Left lung (tissue), 10 donors: ENCODE data around the gene PDZD7. TPM values are rescaled to one million over a fixed set of nuclear protein-coding genes. Genes with fewer than 3 reads are reported as not detected.

Experiments used
- ATAC-seq: fragments of 200-7000 bp; cut with Tn5 transposase; one replicate; pipeline ENCODE4 v1.9.1; 2020; ENCODE audit warnings: moderate library complexity
- DNase-seq, 4 donors: peaks; one replicate each; pipeline ENCODE4 v3.0.0-alpha.2; 2013 to 2020
- H3K27ac ChIP-seq, 2 donors: fragments of 200-600 bp; sonication (generic) in 1 of 2; one replicate each; pipeline versions ENCODE4 v1.5.0 to v1.8.0; 2020 to 2021
- H3K27me3 ChIP-seq, 2 donors: fragments of 200-600 bp; sonication (generic) in 1 of 2; one replicate each; pipeline versions ENCODE4 v1.5.0 to v1.8.0; 2020 to 2021
- H3K36me3 ChIP-seq, 2 donors: fragments of 200-600 bp; sonication (generic) in 1 of 2; one replicate each; pipeline versions ENCODE4 v1.5.0 to v1.8.0; 2020 to 2021
- H3K4me1 ChIP-seq, 2 donors: fragments of 200-600 bp; one replicate each; pipeline ENCODE4 v1.8.0; 2021
- H3K4me3 ChIP-seq, 2 donors: fragments of 200-600 bp; sonication (generic) in 1 of 2; one replicate each; pipeline versions ENCODE4 v1.5.0 to v1.8.0; 2020 to 2021; ENCODE audit warnings: mild to moderate bottlenecking in 1 of 2
- H3K9me3 ChIP-seq, 2 donors: fragments of 200-600 bp; sonication (generic) in 1 of 2; one replicate each; pipeline versions ENCODE4 v1.5.0 to v1.8.0; 2020 to 2021
- CTCF ChIP-seq, 2 donors: fragments of 200-600 bp; sonication (generic) in 1 of 2; IDR thresholded peaks; one replicate each; pipeline versions ENCODE4 v1.5.0 to v1.8.0; 2021; ENCODE audit warnings: antibody characterized with exemption in 2 of 2
- intact Hi-C, 2 donors: fragments of 100-400 bp; cut with DNase I; formaldehyde crosslinking; loops; one replicate each; pipeline versions ENCODE4 v1.11.2 to v1.14.2; 2022
- polyA plus RNA-seq, 6 donors: library from polyadenylated mRNA; unstranded; fragments of 120-200 nt; gene quantifications; one replicate each; pipeline ENCODE4 v1.2.1, GENCODE V29; 2013; ENCODE audit not compliant: insufficient read length in 6 of 6
- total RNA-seq, 2 donors: library from RNA; stranded (reverse); fragmentation: NEBNext Ultra II Directional; extraction: Animal tissue kit (Norgen Biotek cat#: 25700); gene quantifications; one replicate each; pipeline ENCODE4 v1.2.1, GENCODE V29; 2021
- donor health status: DM: no; HTN: yes; CAD: no.
- donor health status: DM: no; HTN: no; CAD: no.

PDZD7 gene
- total and polyA plus RNA-seq, 8 donors = 0.41 to 0.96 (median 0.71) TPM

- Histone ChIP-seq H3K27me3 (no peaks in the 10 kb centered on the region), H3K4me3 (no peak overlapping the region), H3K36me3 (peaks cover 0 to 53% of the 10 kb centered on the region in 2 donors), H3K4me1 (peaks cover 14 to 16% of the 10 kb centered on the region in 2 donors), H3K27ac (no peak overlapping the region), H3K9me3 (no peaks in the 10 kb centered on the region)
- ATAC-seq (no peak), DNase-seq (no peak)
- no peak for TF ChIP-seq CTCF (IDR thresholded peaks at IDR 0.05)
- intact Hi-C loops = no loop called here
Measured at GRCh38 chr10:100982916-100983830, 47.8 kb downstream of the PDZD7 start.

DNA sequence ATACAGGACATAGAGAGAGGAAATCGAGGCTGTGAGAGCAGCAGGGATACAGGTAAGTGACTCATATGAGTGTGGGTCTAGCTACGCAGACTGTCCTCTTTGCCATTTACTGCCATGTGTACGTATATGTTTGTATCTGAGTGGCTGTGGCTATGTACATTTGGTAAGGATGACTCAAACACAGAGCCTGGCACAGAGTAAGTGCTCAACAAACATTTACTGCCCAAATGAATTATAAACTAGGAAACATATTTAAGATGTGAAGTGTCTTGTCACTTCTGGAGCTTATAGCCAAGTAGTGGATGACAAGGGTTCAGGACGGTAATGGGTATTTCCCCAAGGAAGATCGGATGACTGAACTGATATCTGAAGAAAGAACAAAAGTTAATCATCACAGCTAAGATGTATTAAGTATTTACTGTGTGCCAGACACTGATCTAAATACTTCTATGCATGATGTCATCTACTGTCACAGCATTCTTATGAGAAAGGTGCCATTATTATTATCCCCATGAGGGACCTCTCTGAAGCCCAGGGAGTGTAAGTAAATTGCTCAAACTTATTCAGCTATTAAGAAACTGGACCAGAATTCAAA, 49.7 kb downstream of the PDZD7 start:
- no peak for DNase-seq
- no peak for TF ChIP-seq CTCF (IDR thresholded peaks at IDR 0.05)
- Histone ChIP-seq H3K27ac (no peak overlapping the region), H3K9me3 (no peaks in the 10 kb centered on the region), H3K4me3 (no peak overlapping the region), H3K4me1 (peaks cover 2 to 5% of the 10 kb centered on the region in 2 donors), H3K27me3 (no peaks in the 10 kb centered on the region), H3K36me3 (peaks cover 0 to 53% of the 10 kb centered on the region in 2 donors)
- intact Hi-C loops = no loop called here
- ATAC-seq = no peak

- no peak overlapping the region for H3K4me3 ChIP-seq
- no peaks in the 10 kb centered on the region for H3K9me3 ChIP-seq
- intact Hi-C loops = no loop called here
- no peak overlapping the region for H3K27ac ChIP-seq
- DNase-seq (no peak), ATAC-seq (no peak)
- H3K27me3 ChIP-seq = no peaks in the 10 kb centered on the region
- peaks cover 0 to 53% of the 10 kb centered on the region in 2 donors for H3K36me3 ChIP-seq
- no peaks in the 10 kb centered on the region for H3K4me1 ChIP-seq
- no peak for TF ChIP-seq CTCF (IDR thresholded peaks at IDR 0.05)
Measured at GRCh38 chr10:100980711-100981110, 50.2 kb downstream of the PDZD7 start.

DNA sequence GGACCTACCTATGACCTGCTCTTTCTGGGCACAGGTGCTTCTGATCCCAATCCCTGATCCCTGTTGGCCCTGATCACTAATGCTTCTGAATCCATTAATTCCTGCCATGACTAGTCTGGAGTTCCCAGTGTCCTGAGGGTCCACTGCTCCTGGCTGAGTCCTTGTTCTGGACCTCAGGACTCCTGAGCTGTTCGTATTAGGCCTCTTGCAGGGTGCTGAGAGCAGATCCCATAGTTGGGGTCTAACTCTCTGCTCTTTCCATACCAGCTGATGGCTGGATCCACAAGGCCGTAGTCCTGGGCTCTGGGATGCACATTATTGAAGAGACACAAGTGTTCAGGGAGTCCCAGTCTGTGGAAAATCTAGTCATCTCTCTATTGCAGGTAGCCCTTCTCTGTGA, 50.6 kb downstream of the PDZD7 start:
- no peak for ATAC-seq
- DNase-seq = no peak
- H3K36me3 ChIP-seq = peaks cover 0 to 53% of the 10 kb centered on the region in 2 donors
- no peak overlapping the region for H3K4me3 ChIP-seq
- H3K27me3 ChIP-seq = no peaks in the 10 kb centered on the region
- H3K4me1 ChIP-seq = no peaks in the 10 kb centered on the region
- H3K9me3 ChIP-seq = no peaks in the 10 kb centered on the region
- intact Hi-C loops = no loop called here
- TF ChIP-seq CTCF (IDR thresholded peaks at IDR 0.05) = no peak
- H3K27ac ChIP-seq = no peak overlapping the region

- TF ChIP-seq CTCF (IDR thresholded peaks at IDR 0.05) = no peak
- Histone ChIP-seq H3K4me1 (no peaks in the 10 kb centered on the region), H3K27ac (no peak overlapping the region), H3K9me3 (no peaks in the 10 kb centered on the region), H3K4me3 (no peak overlapping the region), H3K27me3 (no peaks in the 10 kb centered on the region), H3K36me3 (peaks cover 0 to 53% of the 10 kb centered on the region in 2 donors)
- DNase-seq (no peak), ATAC-seq (no peak)
- intact Hi-C loops = no loop called here
Measured at GRCh38 chr10:100979791-100980272, 51.1 kb downstream of the PDZD7 start.
